Smooth muscle cell (in vitro differentiated cells): ENCODE results near the gene NRIP1. TPM values are rescaled to one million over a fixed set of nuclear protein-coding genes. Genes with fewer than 3 reads are reported as not detected.

ENCODE experiments used
- DNase-seq: peaks from one replicate; lab custom pipeline; 2025; ENCODE audit not compliant: unreplicated experiment; lab: John Stamatoyannopoulos, UW
- H2AFZ ChIP-seq: fragments of 200-600 bp; sonication (generic); 2 replicates; pipeline ENCODE4 v1.6.0; 2016; ENCODE audit warnings: antibody characterized with exemption, low read depth, mild to moderate bottlenecking
- H3F3A ChIP-seq: fragments of 200-600 bp; sonication (generic); 2 replicates; pipeline ENCODE4 v1.6.0; 2017; ENCODE audit warnings: antibody characterized with exemption, low read depth
- H3K27ac ChIP-seq: fragments of 200-600 bp; sonication (generic); 2 replicates; pipeline ENCODE4 v1.5.1; 2016; ENCODE audit warnings: low read depth, mild to moderate bottlenecking
- H3K27me3 ChIP-seq: fragments of 200-600 bp; sonication (generic); 2 replicates; pipeline ENCODE4 v1.6.1; 2016; ENCODE audit warnings: low read depth, mild to moderate bottlenecking
- H3K36me3 ChIP-seq: fragments of 200-600 bp; sonication (generic); 2 replicates; pipeline ENCODE4 v1.5.1; 2016; ENCODE audit warnings: low read depth
- H3K4me1 ChIP-seq: fragments of 200-600 bp; sonication (generic); 2 replicates; pipeline ENCODE4 v1.5.1; 2016; ENCODE audit warnings: low read depth
- H3K4me2 ChIP-seq: fragments of 200-600 bp; sonication (generic); 2 replicates; pipeline ENCODE4 v1.6.0; 2016; ENCODE audit warnings: mild to moderate bottlenecking
- H3K4me3 ChIP-seq: fragments of 200-600 bp; sonication (generic); 2 replicates; pipeline ENCODE4 v1.5.1; 2016; ENCODE audit warnings: mild to moderate bottlenecking
- H3K79me2 ChIP-seq: fragments of 200-600 bp; sonication (generic); 2 replicates; pipeline ENCODE4 v1.6.0; 2016; ENCODE audit warnings: low read depth, mild to moderate bottlenecking
- H3K9ac ChIP-seq: fragments of 200-600 bp; sonication (generic); 2 replicates; pipeline ENCODE4 v1.6.0; 2016; ENCODE audit warnings: low read depth
- H3K9me3 ChIP-seq: fragments of 200-600 bp; sonication (generic); replicated peaks from 2 replicates; pipeline ENCODE4 v1.5.1; 2016; ENCODE audit warnings: low read depth
- H4K20me1 ChIP-seq: fragments of 200-600 bp; sonication (generic); 2 replicates; pipeline ENCODE4 v1.6.0; 2016; ENCODE audit warnings: low read depth
- CTCF ChIP-seq: fragments of 200-600 bp; sonication (generic); IDR thresholded peaks from 2 replicates; pipeline ENCODE4 v1.5.1; 2017; ENCODE audit warnings: borderline replicate concordance, mild to moderate bottlenecking, antibody characterized with exemption; ENCODE audit not compliant: insufficient read depth, poor library complexity, severe bottlenecking
- WGBS: methylation state at CpG from one replicate; pipeline ENCODE4 v1.1.7; 2016; ENCODE audit warnings: low lambda C conversion rate; 5-methylcytosine and 5-hydroxymethylcytosine counted together
- polyA plus RNA-seq: library from polyadenylated mRNA; unstranded; fragments of >200 nt; fragmentation: Nextera tagmentation; extraction: Ambion mirVana; gene quantifications from 2 replicates; pipeline ENCODE4 v1.2.1, GENCODE V29; 2016
- total RNA-seq: library from RNA; depleted of rRNA; stranded (reverse); fragments of >200 nt; gene quantifications from 2 replicates; pipeline ENCODE4 v1.2.3, GENCODE V29; 2014

NRIP1 gene
- total and polyA plus RNA-seq, 2 experiments from 2014 or later = 5.1 to 26.0 TPM

- Histone ChIP-seq H3K27me3 (no peaks in the 10 kb centered on the region), H4K20me1 (no peaks in the 10 kb centered on the region), H3K9ac (no peak overlapping the region), H3K4me2 (no peak overlapping the region), H3K9me3 (no peaks in the 10 kb centered on the region), H2AFZ (no peak overlapping the region), H3F3A (no peaks in the 10 kb centered on the region), H3K36me3 (no peaks in the 10 kb centered on the region), H3K4me1 (no peaks in the 10 kb centered on the region), H3K27ac (no peak overlapping the region), H3K4me3 (no peak overlapping the region), H3K79me2 (no peaks in the 10 kb centered on the region)
- 90% methylated on average over 1 of the region's 1 CpG for WGBS
- no peak for TF ChIP-seq CTCF
- no peak for DNase-seq
Observed at GRCh38 chr21:15096146-15096545, 31.3 kb upstream of the NRIP1 start.

- no peaks in the 10 kb centered on the region for H3K36me3 ChIP-seq
- no peaks in the 10 kb centered on the region for H3F3A ChIP-seq
- H3K4me1 ChIP-seq = no peaks in the 10 kb centered on the region
- H2AFZ ChIP-seq = no peak overlapping the region
- no peak overlapping the region for H3K9ac ChIP-seq
- no peaks in the 10 kb centered on the region for H3K27me3 ChIP-seq
- no peak overlapping the region for H3K4me2 ChIP-seq
- no peaks in the 10 kb centered on the region for H3K79me2 ChIP-seq
- no peak for DNase-seq
- no peak overlapping the region for H3K4me3 ChIP-seq
- no peaks in the 10 kb centered on the region for H3K9me3 ChIP-seq
- H3K27ac ChIP-seq = no peak overlapping the region
- TF ChIP-seq CTCF = no peak
- H4K20me1 ChIP-seq = no peaks in the 10 kb centered on the region
- 60% methylated on average over 1 of the region's 1 CpG for WGBS
Observed at GRCh38 chr21:15095326-15095725, 30.5 kb upstream of the NRIP1 start.

- Histone ChIP-seq H3K4me2 (no peak overlapping the region), H3K36me3 (no peaks in the 10 kb centered on the region), H3K9ac (no peak overlapping the region), H3K9me3 (no peaks in the 10 kb centered on the region), H4K20me1 (no peaks in the 10 kb centered on the region), H3K4me3 (no peak overlapping the region), H3K4me1 (no peaks in the 10 kb centered on the region), H3K27me3 (no peaks in the 10 kb centered on the region), H3K79me2 (no peaks in the 10 kb centered on the region), H3F3A (no peaks in the 10 kb centered on the region), H2AFZ (no peak overlapping the region), H3K27ac (no peak overlapping the region)
- no peak for DNase-seq
- 69% methylated on average over 4 of the region's 4 CpGs for WGBS
- no peak for TF ChIP-seq CTCF
Observed at GRCh38 chr21:15094706-15095105, 29.9 kb upstream of the NRIP1 start.

GRCh38 chr21:15093216-15093615, 28.4 kb upstream of the NRIP1 start:
- no peak overlapping the region for H3K4me3 ChIP-seq
- no peaks in the 10 kb centered on the region for H4K20me1 ChIP-seq
- no peak overlapping the region for H2AFZ ChIP-seq
- DNase-seq = no peak
- H3K36me3 ChIP-seq = no peaks in the 10 kb centered on the region
- no peaks in the 10 kb centered on the region for H3K27me3 ChIP-seq
- no peak overlapping the region for H3K27ac ChIP-seq
- 97% methylated on average over 1 of the region's 1 CpG for WGBS
- no peak overlapping the region for H3K4me2 ChIP-seq
- no peaks in the 10 kb centered on the region for H3K79me2 ChIP-seq
- H3K9me3 ChIP-seq = no peaks in the 10 kb centered on the region
- no peaks in the 10 kb centered on the region for H3F3A ChIP-seq
- no peaks in the 10 kb centered on the region for H3K4me1 ChIP-seq
- no peak overlapping the region for H3K9ac ChIP-seq
- no peak for TF ChIP-seq CTCF
